Calu3 (cell line): ENCODE data around the gene OR10H5. TPM values are rescaled to one million over a fixed set of nuclear protein-coding genes. Genes with fewer than 3 reads are reported as not detected.
"Not testable (repeated sequence)": the region's sequence is repeated elsewhere in the genome, so short reads cannot be mapped to it uniquely, and the experiment has no call there.

Experiments
- BruUV-seq: library from RNA; stranded (reverse); fragments of 400-500 nt; replicated peaks from 2 replicates; lab custom pipeline; 2021; lab: Mats Ljungman, UMichigan
- CTCF ChIA-PET: fragments of 300-600 bp; sonication (Branson Sonifier 250); formaldehyde crosslinking; loops from one replicate; lab custom pipeline; 2022; ENCODE audit warnings: antibody characterized with exemption; lab: Charles Lee
- DNase-seq: peaks from one replicate; pipeline ENCODE4 v3.0.0; 2022
- H3K27ac Mint-ChIP-seq: one replicate; pipeline ENCODE4 v1.8.0; 2022; ENCODE audit warnings: mixed read lengths; ENCODE audit not compliant: unreplicated experiment
- H3K27me3 Mint-ChIP-seq: one replicate; pipeline ENCODE4 v1.8.0; 2022; ENCODE audit warnings: mixed read lengths; ENCODE audit not compliant: unreplicated experiment
- H3K36me3 Mint-ChIP-seq: one replicate; pipeline ENCODE4 v1.8.0; 2022; ENCODE audit warnings: mild to moderate bottlenecking, moderate library complexity, mixed read lengths; ENCODE audit not compliant: insufficient read depth, unreplicated experiment
- H3K4me1 Mint-ChIP-seq: one replicate; pipeline ENCODE4 v1.8.0; 2022; ENCODE audit warnings: mild to moderate bottlenecking, low read depth, mixed read lengths; ENCODE audit not compliant: unreplicated experiment
- H3K4me3 Mint-ChIP-seq: one replicate; pipeline ENCODE4 v1.8.0; 2022; ENCODE audit warnings: mild to moderate bottlenecking, low read depth, moderate library complexity, mixed read lengths; ENCODE audit not compliant: unreplicated experiment
- H3K9me3 Mint-ChIP-seq: one replicate; pipeline ENCODE4 v1.8.0; 2022; ENCODE audit warnings: low read depth, mixed read lengths; ENCODE audit not compliant: unreplicated experiment
- CTCF ChIP-seq: fragments of 200-600 bp; IDR thresholded peaks from one replicate; pipeline ENCODE4 v1.8.0; 2022; ENCODE audit warnings: antibody characterized with exemption; ENCODE audit not compliant: unreplicated experiment
- intact Hi-C: fragments of 100-400 bp; cut with micrococcal nuclease; formaldehyde crosslinking; loops from one replicate; pipeline ENCODE4 v1.10.0; 2022; ENCODE audit not compliant: unreplicated experiment
- total RNA-seq: library from RNA; stranded (reverse); gene quantifications from 2 replicates; pipeline ENCODE4 v1.2.3, GENCODE V29; 2022

The OR10H5 gene
- total RNA-seq, 1 experiment from 2014 or later = not detected

GRCh38 chr19:15815306-15815705 is 27.8 kb downstream of the OR10H5 start, which contains the start of gene OR10H1:
OR10H1 (minus strand) TSS chr19:15815664; CDS start chr19:15808037, 7,627 bp downstream.
- H3K4me1 Mint-ChIP-seq = peaks cover 39% of the 10 kb centered on the region
- TF ChIP-seq CTCF = no peak
- CTCF ChIA-PET = interaction anchor here (0.8 to 1.0 kb wide), 3 partner anchors 29 to 347 kb away, joined by 3 to 9 read pairs (median 7); no protein-coding TSS in a partner anchor
- peaks cover 7% of the 10 kb centered on the region for H3K36me3 Mint-ChIP-seq
- peak within 1 kb of the TSS; percentile 76 for H3K27ac Mint-ChIP-seq
- H3K4me3 Mint-ChIP-seq = peak within 1 kb of the TSS; percentile 47
- no peaks in the 10 kb centered on the region for H3K9me3 Mint-ChIP-seq
- peak; percentile 76 for DNase-seq
- intact Hi-C loops = no loop called here
- BruUV-seq = no TSS peak
- H3K27me3 Mint-ChIP-seq = no peaks in the 10 kb centered on the region

GRCh38 chr19:15820646-15821045 is 33.2 kb downstream of the OR10H5 start:
- intact Hi-C loops = no loop called here
- CTCF ChIA-PET = no interaction called here
- no peak overlapping the region for H3K4me3 Mint-ChIP-seq
- H3K36me3 Mint-ChIP-seq = peaks cover 7% of the 10 kb centered on the region
- no peaks in the 10 kb centered on the region for H3K27me3 Mint-ChIP-seq
- no peak for DNase-seq
- H3K4me1 Mint-ChIP-seq = peaks cover 5% of the 10 kb centered on the region
- TF ChIP-seq CTCF = no peak
- no peaks in the 10 kb centered on the region for H3K9me3 Mint-ChIP-seq
- no TSS peak for BruUV-seq
- no peak overlapping the region for H3K27ac Mint-ChIP-seq

- intact Hi-C loops = no loop called here
- no peak for DNase-seq
- H3K4me1 Mint-ChIP-seq = peaks cover 6% of the 10 kb centered on the region
- H3K27me3 Mint-ChIP-seq = no peaks in the 10 kb centered on the region
- no peaks in the 10 kb centered on the region for H3K36me3 Mint-ChIP-seq
- H3K4me3 Mint-ChIP-seq = no peak overlapping the region
- BruUV-seq = no TSS peak
- CTCF ChIA-PET = no interaction called here
- H3K27ac Mint-ChIP-seq = no peak overlapping the region
- no peaks in the 10 kb centered on the region for H3K9me3 Mint-ChIP-seq
- TF ChIP-seq CTCF = no peak
These were observed 38.3 kb downstream of the OR10H5 start for GRCh38 chr19:15825753-15826152.

- peak; percentile 58 for DNase-seq
- H3K4me1 Mint-ChIP-seq = peaks cover 6% of the 10 kb centered on the region
- no peaks in the 10 kb centered on the region for H3K36me3 Mint-ChIP-seq
- no peaks in the 10 kb centered on the region for H3K9me3 Mint-ChIP-seq
- no peak overlapping the region for H3K4me3 Mint-ChIP-seq
- H3K27me3 Mint-ChIP-seq = no peaks in the 10 kb centered on the region
- intact Hi-C loops = no loop called here
- CTCF ChIA-PET = no interaction called here
- BruUV-seq = TSS peak; percentile 21
- no peak for TF ChIP-seq CTCF
- no peak overlapping the region for H3K27ac Mint-ChIP-seq
These were observed 40.7 kb downstream of the OR10H5 start for GRCh38 chr19:15828121-15828610.

GRCh38 chr19:15828611-15829305 is 41.3 kb downstream of the OR10H5 start:
- BruUV-seq, H3K36me3 Mint-ChIP-seq, H3K4me3 Mint-ChIP-seq, CTCF ChIA-PET, H3K27ac Mint-ChIP-seq, intact Hi-C loops, H3K27me3 Mint-ChIP-seq, H3K9me3 Mint-ChIP-seq, H3K4me1 Mint-ChIP-seq: not testable (repeated sequence)
- peak; percentile 79 for DNase-seq
